Stimulated activated CD4-positive, alpha-beta T cell treated with anti-CD3 and anti-CD28 coated beads, Interleukin-2, amount 100 ng/mL, for 24 hours (primary cell): ENCODE results near the gene GCK.

Source experiments
- DNase-seq, 2 donors: peaks; one replicate each; pipeline ENCODE4 v3.0.0-alpha.2; 2020

Gene GCK

DNA sequence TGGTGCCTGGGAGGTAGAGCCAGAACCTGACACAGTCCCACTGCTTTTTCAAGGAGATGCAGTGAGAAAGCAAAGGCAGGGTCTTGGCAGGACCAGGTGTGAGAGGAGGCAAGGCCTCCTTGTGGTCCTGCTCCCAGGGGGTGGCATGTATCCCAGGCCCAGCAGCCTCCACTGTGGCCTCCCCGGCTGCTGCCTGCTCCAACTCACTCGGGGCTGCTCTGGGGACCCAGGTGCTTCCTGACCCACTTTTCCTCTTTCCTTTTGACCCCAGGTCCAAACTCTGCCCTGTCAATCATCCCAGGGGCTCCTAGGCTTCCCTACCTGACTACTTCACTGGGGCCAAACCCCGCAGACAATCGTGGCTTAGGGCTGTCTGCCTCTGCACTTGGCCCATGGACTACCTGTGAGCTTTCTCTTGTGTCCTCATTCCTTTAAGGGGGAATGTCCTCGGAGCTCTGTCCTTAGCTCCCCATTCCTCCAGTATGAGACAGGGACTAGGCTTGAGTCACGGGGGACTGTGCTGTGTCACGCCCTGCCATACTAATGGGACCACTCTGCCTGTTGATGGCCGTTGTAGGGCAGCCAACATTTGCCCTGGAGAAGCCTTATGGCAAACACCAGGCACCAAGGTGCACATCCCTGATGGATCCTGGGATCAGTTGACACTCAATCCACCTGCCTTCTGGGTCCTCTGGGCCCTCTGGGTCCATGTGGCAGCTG is 86.2 kb downstream of the GCK start:
- no peak for DNase-seq

DNA sequence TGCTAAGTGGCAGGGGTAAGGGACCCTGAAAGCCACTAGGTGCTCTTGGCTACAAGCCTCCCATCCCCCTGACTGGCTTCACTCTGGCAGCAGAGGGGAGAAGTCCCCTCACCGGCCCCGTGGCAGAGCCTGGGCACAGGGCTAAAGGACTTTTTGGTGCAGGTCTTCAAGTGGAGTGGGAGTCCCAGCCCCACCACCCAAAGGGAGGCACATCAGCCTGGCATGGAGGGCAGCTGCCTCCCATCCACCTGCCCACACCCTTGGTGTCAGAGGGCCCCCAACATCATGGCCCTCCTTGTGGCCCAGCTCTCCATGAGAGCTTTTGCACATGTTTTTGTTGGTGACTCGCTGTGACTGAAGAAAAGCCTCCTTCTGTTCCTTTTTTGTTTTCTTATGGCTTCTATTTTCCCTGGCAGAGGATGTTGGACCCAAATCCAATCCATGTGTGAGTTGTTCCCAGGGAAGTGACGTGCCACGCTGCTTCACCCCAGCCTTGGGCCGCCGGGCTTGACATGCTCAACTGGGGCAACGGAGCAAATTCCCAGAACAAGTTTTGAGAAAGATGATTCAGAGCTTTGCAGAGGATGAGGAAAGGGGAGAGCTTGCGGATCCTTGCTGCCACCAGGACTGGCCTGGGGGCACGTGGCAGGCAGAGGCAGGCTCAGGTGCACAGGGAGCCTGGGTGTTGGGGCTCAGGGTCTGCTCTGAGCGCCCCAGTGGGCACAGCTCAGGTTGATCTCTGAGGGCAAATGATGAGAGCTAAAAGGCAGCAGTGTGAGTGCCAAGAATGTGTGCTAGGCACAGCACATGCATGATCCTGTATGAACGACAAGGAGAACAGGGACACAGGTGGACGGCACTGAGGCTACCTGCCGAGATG is 87.0 kb downstream of the GCK start:
- no peak for DNase-seq

- DNase-seq: no peak
Measured at GRCh38 chr7:44101303-44101965, 87.8 kb downstream of the GCK start.

- no peak for DNase-seq
Measured at GRCh38 chr7:44100458-44101302, 88.6 kb downstream of the GCK start.

DNA sequence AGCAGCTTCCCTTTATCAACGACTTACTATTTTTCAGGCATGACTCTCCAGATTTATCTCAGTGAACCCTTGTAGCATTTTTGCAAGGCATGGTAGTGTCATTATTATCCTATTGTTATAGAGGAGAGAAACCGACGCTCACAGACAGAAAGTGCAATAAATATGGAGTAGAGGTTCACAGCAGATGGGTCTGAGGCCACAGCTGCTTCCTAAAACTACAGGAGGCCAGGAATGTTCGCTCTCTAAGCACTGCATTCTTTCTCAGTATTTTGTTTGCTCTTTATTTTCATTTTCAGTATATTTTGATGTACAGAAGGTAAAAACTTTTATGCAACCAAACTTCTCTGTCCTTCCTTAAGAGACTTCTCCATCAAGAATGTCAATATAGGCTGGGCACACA is 89.6 kb downstream of the GCK start:
- no peak for DNase-seq

- DNase-seq: no peak
Measured at GRCh38 chr7:44098092-44099068, 90.9 kb downstream of the GCK start.

DNA sequence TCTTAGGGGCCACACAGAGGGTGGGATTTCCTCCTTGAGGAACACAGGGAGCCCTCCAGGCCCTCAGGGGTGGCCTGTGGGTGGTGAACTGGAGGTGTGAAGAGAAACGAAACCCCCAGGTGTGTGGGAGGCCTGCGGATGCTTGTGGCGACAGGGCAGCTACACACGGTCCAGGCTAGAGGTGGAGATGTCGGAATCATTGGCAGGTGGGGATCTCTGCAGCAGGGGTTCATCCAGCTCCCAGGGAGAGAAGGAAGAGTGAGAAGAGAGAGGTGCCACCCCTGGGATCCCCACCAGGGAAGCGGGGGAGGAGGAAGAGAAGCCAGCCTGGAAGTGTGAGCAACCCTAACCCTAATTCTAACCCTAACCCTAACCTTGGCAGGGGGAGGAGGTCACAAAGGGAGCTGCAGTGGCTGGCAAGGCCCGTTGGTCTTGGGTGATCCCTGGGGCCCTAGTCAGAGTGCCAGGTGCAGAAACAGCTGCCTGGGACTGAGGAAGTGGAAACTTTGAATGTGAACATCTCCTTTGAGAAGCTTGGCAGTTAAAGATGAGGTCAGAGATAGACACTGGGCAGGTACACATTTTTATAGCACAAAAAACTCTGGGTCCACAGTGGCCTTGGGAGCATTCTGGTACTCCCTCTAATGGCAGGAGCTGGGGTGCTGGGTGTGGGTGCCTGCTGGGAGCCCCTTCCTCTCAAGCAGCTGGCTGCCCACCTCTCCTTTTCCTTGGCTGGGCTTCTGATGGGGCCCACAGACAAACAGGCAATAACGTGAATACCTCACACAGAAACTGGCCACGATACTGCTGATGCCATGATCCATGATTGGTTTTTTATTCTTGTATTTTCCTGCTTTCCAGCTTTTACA is 91.9 kb downstream of the GCK start:
- no peak for DNase-seq

GRCh38 chr7:44096326-44096881 is 92.8 kb downstream of the GCK start:
- DNase-seq: no peak

- DNase-seq: no peak
Measured at GRCh38 chr7:44095781-44096180, 93.5 kb downstream of the GCK start.

- no peak for DNase-seq
Measured at GRCh38 chr7:44094883-44095592, 94.2 kb downstream of the GCK start.

- no peak for DNase-seq
Measured at GRCh38 chr7:44094365-44094764, 94.9 kb downstream of the GCK start.
